ENCODE results near the gene ZNF830.

- TF ChIP-seq GATA2 (IDR thresholded peaks at IDR 0.05; ENCODE audit: low read depth, low read length) (peak; percentile 9; the same call in 1 of the 2 replicates), GATA3 (IDR thresholded peaks at IDR 0.05; ENCODE audit: low read depth, low read length) (no peak)
Observed at GRCh38 chr17:34974794-34975785, 13.8 kb downstream of the ZNF830 start.

Measured in SH-SY5Y (cell line).